ENCODE data around the gene MYO1E.
"Not testable (repeated sequence)": the region's sequence is repeated elsewhere in the genome, so short reads cannot be mapped to it uniquely, and the experiment has no call there.

MYO1E gene

GRCh38 chr15:59127255-59127654, 245.4 kb downstream of the MYO1E start:
- not testable (repeated sequence) for DNase-seq (ENCODE audit: low spot score)

GRCh38 chr15:59125683-59126082, 247.0 kb downstream of the MYO1E start:
- not testable (repeated sequence) for DNase-seq (ENCODE audit: low spot score)

GRCh38 chr15:59124261-59124660, 248.4 kb downstream of the MYO1E start:
- DNase-seq (ENCODE audit: low spot score), result no peak

- DNase-seq (ENCODE audit: low spot score), result no peak
Observed at GRCh38 chr15:59120937-59121336, 251.7 kb downstream of the MYO1E start.

- DNase-seq (ENCODE audit: low spot score), result no peak
Observed at GRCh38 chr15:59119625-59120024, 253.0 kb downstream of the MYO1E start.

GRCh38 chr15:59116771-59117170, 255.9 kb downstream of the MYO1E start:
- no peak for DNase-seq (ENCODE audit: low spot score)

- no peak for DNase-seq (ENCODE audit: low spot score)
Observed at GRCh38 chr15:59116141-59116540, 256.5 kb downstream of the MYO1E start.

GRCh38 chr15:59115047-59115446, 257.6 kb downstream of the MYO1E start:
- no peak for DNase-seq (ENCODE audit: low spot score)

GRCh38 chr15:59111251-59111650, 261.4 kb downstream of the MYO1E start:
- DNase-seq (ENCODE audit: low spot score), result no peak

GRCh38 chr15:59105854-59106253, 266.8 kb downstream of the MYO1E start:
- DNase-seq (ENCODE audit: low spot score), result peak; percentile 14

GRCh38 chr15:59104912-59105732, 267.5 kb downstream of the MYO1E start, which contains the start of gene CCNB2:
Gene CCNB2 (plus strand): TSS chr15:59105146. CDS start chr15:59105269, 123 bp downstream.
- DNase-seq (ENCODE audit: low spot score), result peak; percentile 98

- DNase-seq (ENCODE audit: low spot score), result no peak
Observed at GRCh38 chr15:59104602-59104911, 268.1 kb downstream of the MYO1E start.

GRCh38 chr15:59099162-59099685, 273.4 kb downstream of the MYO1E start:
- DNase-seq (ENCODE audit: low spot score), result no peak

- no peak for DNase-seq (ENCODE audit: low spot score)
Observed at GRCh38 chr15:59096429-59096828, 276.2 kb downstream of the MYO1E start.

GRCh38 chr15:59094077-59094476, 278.6 kb downstream of the MYO1E start:
- DNase-seq (ENCODE audit: low spot score), result no peak

GRCh38 chr15:59087731-59088130, 284.9 kb downstream of the MYO1E start:
- DNase-seq (ENCODE audit: low spot score), result no peak
